Uterus (tissue), 4 donors: Measurements from ENCODE around the gene HIP1. TPM values are rescaled to one million over a fixed set of nuclear protein-coding genes. Genes with fewer than 3 reads are reported as not detected.

ENCODE experiments used
- DNase-seq, 2 donors: peaks; one replicate each; pipeline ENCODE4 v3.0.0-alpha.2; 2019 to 2020
- H3K27ac ChIP-seq, 2 donors: fragments of 200-600 bp; sonication (generic); 1 replicate in 1 of 2; 2 replicates in 1 of 2; pipeline ENCODE4 v1.5.1; 2016 to 2018
- H3K27me3 ChIP-seq, 2 donors: fragments of 200-600 bp; sonication (generic); one replicate each; pipeline ENCODE4 v1.5.1; 2018 to 2019; ENCODE audit warnings: control low read depth in 1 of 2
- H3K36me3 ChIP-seq, 2 donors: fragments of 200-600 bp; sonication (generic); one replicate each; pipeline ENCODE4 v1.5.1; 2019; ENCODE audit warnings: control low read depth in 1 of 2
- H3K4me1 ChIP-seq, 2 donors: fragments of 200-600 bp; sonication (generic); one replicate each; pipeline ENCODE4 v1.5.1; 2018 to 2019; ENCODE audit warnings: control low read depth in 1 of 2
- H3K4me3 ChIP-seq, 2 donors: fragments of 200-600 bp; sonication (generic); 1 replicate in 1 of 2; 2 replicates in 1 of 2; pipeline ENCODE4 v1.5.1; 2018 to 2019; ENCODE audit warnings: mild to moderate bottlenecking in 1 of 2
- H3K9me3 ChIP-seq, 2 donors: fragments of 200-600 bp; sonication (generic); one replicate each; pipeline ENCODE4 v1.5.1; 2019; ENCODE audit warnings: control low read depth in 1 of 2
- CTCF ChIP-seq, 4 experiments: fragments of 200-600 bp in 2 of 4; fragments of 450-650 bp in 2 of 4; sonication (generic) in 2 of 4; IDR thresholded peaks; one replicate each; pipeline ENCODE4 v1.5.1; 2016 to 2019; ENCODE audit warnings: antibody characterized with exemption in 4 of 4, mild to moderate bottlenecking in 2 of 4, moderate library complexity in 1 of 4
- POLR2A ChIP-seq, 2 donors: fragments of 450-650 bp; IDR thresholded peaks; one replicate each; pipeline ENCODE4 v1.6.1; 2016; ENCODE audit warnings: antibody characterized with exemption in 2 of 2, mild to moderate bottlenecking in 1 of 2, moderate library complexity in 1 of 2
- intact Hi-C: fragments of 100-400 bp; cut with DNase I; formaldehyde crosslinking; loops from one replicate; pipeline ENCODE4 v1.15.1; 2023; ENCODE audit warnings: low total_unique reads
- total RNA-seq, 4 donors: library from RNA; depleted of rRNA in 3 of 4; stranded (reverse); fragments of >200 nt in 3 of 4; gene quantifications; one replicate each; pipeline versions ENCODE4 v1.1.0 to v1.2.4, GENCODE V29; 2014 to 2023
- donor health status: DM: yes; HTN: yes; CAD: no.

The HIP1 gene
- total RNA-seq, 4 donors from 2014 or later = 13.1 to 48.8 (median 20.3) TPM

- DNase-seq = no peak
- peak overlapping the region; percentile 47 to 70 for H3K27ac ChIP-seq
- no peaks in the 10 kb centered on the region for H3K4me1 ChIP-seq
- no peak for TF ChIP-seq CTCF (IDR thresholded peaks at IDR 0.05)
- no peaks in the 10 kb centered on the region for H3K36me3 ChIP-seq
- H3K27me3 ChIP-seq = no peaks in the 10 kb centered on the region
- no peak overlapping the region for H3K4me3 ChIP-seq
- H3K9me3 ChIP-seq = no peaks in the 10 kb centered on the region
- intact Hi-C loops = no loop called here
These were observed 88.7 kb downstream of the HIP1 start for GRCh38 chr7:75650062-75650461.

- no peaks in the 10 kb centered on the region for H3K36me3 ChIP-seq
- H3K4me1 ChIP-seq = no peaks in the 10 kb centered on the region
- H3K4me3 ChIP-seq = no peak overlapping the region
- no peaks in the 10 kb centered on the region for H3K9me3 ChIP-seq
- peak in 1 of 2 donors; percentile 55 for DNase-seq
- intact Hi-C loops = no loop called here
- peak overlapping the region; percentile 47 to 70 for H3K27ac ChIP-seq
- no peaks in the 10 kb centered on the region for H3K27me3 ChIP-seq
- TF ChIP-seq CTCF (IDR thresholded peaks at IDR 0.05) (no peak), POLR2A (IDR thresholded peaks at IDR 0.05) (no peak)
These were observed 89.3 kb downstream of the HIP1 start for GRCh38 chr7:75649462-75649861.

GRCh38 chr7:75647709-75648438, 90.9 kb downstream of the HIP1 start:
- Histone ChIP-seq H3K36me3 (no peaks in the 10 kb centered on the region), H3K27ac (no peak overlapping the region), H3K9me3 (no peaks in the 10 kb centered on the region), H3K27me3 (no peaks in the 10 kb centered on the region), H3K4me1 (no peaks in the 10 kb centered on the region), H3K4me3 (no peak overlapping the region)
- no peak for DNase-seq
- no peak for TF ChIP-seq CTCF (IDR thresholded peaks at IDR 0.05)
- no peak for TF ChIP-seq POLR2A (IDR thresholded peaks at IDR 0.05)
- intact Hi-C loops = no loop called here

GRCh38 chr7:75646571-75647102, 92.1 kb downstream of the HIP1 start:
- Histone ChIP-seq H3K4me3 (no peak overlapping the region), H3K36me3 (no peaks in the 10 kb centered on the region), H3K27ac (no peak overlapping the region), H3K27me3 (no peaks in the 10 kb centered on the region), H3K9me3 (no peaks in the 10 kb centered on the region), H3K4me1 (no peaks in the 10 kb centered on the region)
- TF ChIP-seq CTCF (IDR thresholded peaks at IDR 0.05) (no peak), POLR2A (IDR thresholded peaks at IDR 0.05) (no peak)
- intact Hi-C loops = no loop called here
- DNase-seq = no peak

GRCh38 chr7:75645570-75645969, 93.2 kb downstream of the HIP1 start:
- DNase-seq = no peak
- Histone ChIP-seq H3K4me3 (no peak overlapping the region), H3K27me3 (no peaks in the 10 kb centered on the region), H3K36me3 (no peaks in the 10 kb centered on the region), H3K27ac (no peak overlapping the region), H3K4me1 (no peaks in the 10 kb centered on the region), H3K9me3 (no peaks in the 10 kb centered on the region)
- intact Hi-C loops = no loop called here
- TF ChIP-seq CTCF (IDR thresholded peaks at IDR 0.05) (no peak), POLR2A (IDR thresholded peaks at IDR 0.05) (no peak)
